A549 (cell line): ENCODE measurements around the gene SHE.

ENCODE experiments used
- CTCF ChIP-seq: fragments of >200 bp; sonication (Bioruptor Twin); formaldehyde crosslinking; IDR thresholded peaks from 3 replicates; pipeline ENCODE4 v1.5.1; 2016
- EP300 ChIP-seq, 2 experiments: fragments of >200 bp; sonication (Bioruptor Twin); formaldehyde crosslinking; IDR thresholded peaks; 2 replicates in 1 of 2; 3 replicates in 1 of 2; pipeline ENCODE4 v1.6.1; 2016 to 2017
- HOXB13 ChIP-seq: fragments of 250-450 bp; sonication (Bioruptor Pico); IDR thresholded peaks from 2 replicates; pipeline ENCODE4 v1.5.0; 2020; ENCODE audit warnings: low read depth, mild to moderate bottlenecking, moderate library complexity
- JUN ChIP-seq, 2 experiments: fragments of >200 bp; sonication (Bioruptor Twin); formaldehyde crosslinking; IDR thresholded peaks; 2 replicates in 1 of 2; 3 replicates in 1 of 2; pipeline ENCODE4 v1.6.1; 2016 to 2017
- MAX ChIP-seq: IDR thresholded peaks from 2 replicates; pipeline ENCODE4 v1.6.1; 2012
- MAZ ChIP-seq: fragments of 150-350 bp; IDR thresholded peaks from 2 replicates; pipeline ENCODE4 v1.6.1; 2014; ENCODE audit warnings: antibody characterized with exemption, low read depth, low read length, borderline replicate concordance
- MYC ChIP-seq: IDR thresholded peaks from 2 replicates; pipeline ENCODE4 v1.6.1; 2012; ENCODE audit warnings: mild to moderate bottlenecking, inconsistent platforms, low read length, improper control_type of control experiment, borderline replicate concordance
- POLR2A ChIP-seq: IDR thresholded peaks from 2 replicates; pipeline ENCODE4 v1.6.1; 2012; ENCODE audit warnings: mild to moderate bottlenecking, low read length
- RAD21 ChIP-seq, 2 experiments: fragments of >200 bp in 1 of 2; sonication (Bioruptor Twin) in 1 of 2; formaldehyde crosslinking in 1 of 2; IDR thresholded peaks in 1 of 2; conservative IDR thresholded peaks in 1 of 2; 2 replicates in 1 of 2; 3 replicates in 1 of 2; pipeline ENCODE4 v1.6.1; 2012 to 2018; ENCODE audit warnings: inconsistent platforms in 1 of 2
- RARB ChIP-seq: fragments of 250-450 bp; sonication (Bioruptor Pico); IDR thresholded peaks from 2 replicates; pipeline ENCODE4 v1.8.0; 2021; ENCODE audit warnings: mild to moderate bottlenecking, moderate library complexity
- TFCP2L1 ChIP-seq: fragments of 250-450 bp; sonication (Bioruptor Pico); IDR thresholded peaks from 2 replicates; pipeline ENCODE4 v1.5.0; 2021; ENCODE audit warnings: mild to moderate bottlenecking
- TP53 ChIP-seq: fragments of 250-450 bp; sonication (Bioruptor Pico); IDR thresholded peaks from 2 replicates; pipeline ENCODE4 v1.5.0; 2021; ENCODE audit warnings: mild to moderate bottlenecking, moderate library complexity

GRCh38 chr1:154489695-154490274, 12.4 kb downstream of the SHE start:
- no peak for TF ChIP-seq TP53
- TF ChIP-seq MAX: no peak
- TF ChIP-seq RAD21 (conservative IDR thresholded peaks at IDR 0.05 in 1 of 2, IDR thresholded peaks at IDR 0.05 in 1 of 2): no peak
- no peak for TF ChIP-seq TFCP2L1 (CRISPR knock-in tag)
- TF ChIP-seq POLR2A: no peak
- TF ChIP-seq RARB (CRISPR knock-in tag): no peak
- no peak for TF ChIP-seq CTCF
- no peak for TF ChIP-seq JUN (IDR thresholded peaks at IDR 0.05)
- TF ChIP-seq EP300 (IDR thresholded peaks at IDR 0.05): no peak
- no peak for TF ChIP-seq HOXB13 (CRISPR knock-in tag)
- no peak for TF ChIP-seq MYC
- TF ChIP-seq MAZ: no peak
